H9 (cell line): ENCODE measurements around the gene PRTG. TPM values are rescaled to one million over a fixed set of nuclear protein-coding genes. Genes with fewer than 3 reads are reported as not detected.
"Not testable (repeated sequence)": the region's sequence is repeated elsewhere in the genome, so short reads cannot be mapped to it uniquely, and the experiment has no call there.

Experiments used
- DNase-seq: peaks from one replicate; pipeline ENCODE4 v3.0.0-alpha.2; 2017
- H2AFZ ChIP-seq: one replicate; pipeline ENCODE4 v1.6.1; 2013; ENCODE audit warnings: mild to moderate bottlenecking, low read length, control low read depth, moderate library complexity
- H2AK5ac ChIP-seq: 2 replicates; pipeline ENCODE4 v1.6.1; 2013; ENCODE audit warnings: low read length, control low read depth, mixed read lengths; ENCODE audit not compliant: insufficient read length
- H2BK120ac ChIP-seq: one replicate; pipeline ENCODE4 v1.6.1; 2013; ENCODE audit warnings: low read depth, mild to moderate bottlenecking, low read length, control low read depth, inconsistent platforms; ENCODE audit not compliant: poor library complexity, severe bottlenecking
- H2BK12ac ChIP-seq: 2 replicates; pipeline ENCODE4 v1.6.1; 2013; ENCODE audit warnings: low read length, control low read depth, mixed read lengths, low read depth; ENCODE audit not compliant: insufficient read length
- H2BK15ac ChIP-seq: 2 replicates; pipeline ENCODE4 v1.6.1; 2013; ENCODE audit warnings: low read depth, low read length, control low read depth
- H2BK20ac ChIP-seq: one replicate; pipeline ENCODE4 v1.6.1; 2013; ENCODE audit warnings: low read depth, mild to moderate bottlenecking, low read length, control low read depth, inconsistent platforms; ENCODE audit not compliant: poor library complexity, severe bottlenecking
- H2BK5ac ChIP-seq: 2 replicates; pipeline ENCODE4 v1.6.1; 2013; ENCODE audit warnings: low read length, control low read depth, mixed read lengths; ENCODE audit not compliant: insufficient read length
- H3K14ac ChIP-seq: 2 replicates; pipeline ENCODE4 v1.6.1; 2013; ENCODE audit warnings: low read length, control low read depth; ENCODE audit not compliant: insufficient read depth
- H3K18ac ChIP-seq: 2 replicates; pipeline ENCODE4 v1.6.1; 2013; ENCODE audit warnings: low read depth, mild to moderate bottlenecking, mixed read lengths, low read length, control low read depth; ENCODE audit not compliant: insufficient read length
- H3K23ac ChIP-seq: 2 replicates; pipeline ENCODE4 v1.6.1; 2013; ENCODE audit warnings: low read length, control low read depth, mixed read lengths, low read depth; ENCODE audit not compliant: insufficient read length
- H3K23me2 ChIP-seq: 2 replicates; pipeline ENCODE4 v1.6.1; 2013; ENCODE audit warnings: low read depth, mild to moderate bottlenecking, mixed read lengths, low read length, control low read depth; ENCODE audit not compliant: insufficient read length, poor library complexity, severe bottlenecking
- H3K27ac ChIP-seq: 2 replicates; pipeline ENCODE4 v1.5.1; 2013; ENCODE audit warnings: low read length, control low read depth, mixed read lengths, low read depth; ENCODE audit not compliant: insufficient read length
- H3K27me3 ChIP-seq: 2 replicates; pipeline ENCODE4 v1.6.1; 2013; ENCODE audit warnings: low read length, control low read depth, inconsistent platforms; ENCODE audit not compliant: insufficient read depth
- H3K4ac ChIP-seq: 2 replicates; pipeline ENCODE4 v1.6.1; 2013; ENCODE audit warnings: low read depth, mild to moderate bottlenecking, control low read depth, inconsistent platforms, low read length, moderate library complexity
- H3K4me1 ChIP-seq: 2 replicates; pipeline ENCODE4 v1.6.1; 2013; ENCODE audit warnings: low read length, control low read depth, inconsistent platforms; ENCODE audit not compliant: insufficient read depth
- H3K4me2 ChIP-seq: 2 replicates; pipeline ENCODE4 v1.6.1; 2013; ENCODE audit warnings: low read length, control low read depth, mixed read lengths; ENCODE audit not compliant: insufficient read length, insufficient read depth
- H3K56ac ChIP-seq: 2 replicates; pipeline ENCODE4 v1.6.1; 2013; ENCODE audit warnings: low read depth, mild to moderate bottlenecking, mixed read lengths, low read length, control low read depth; ENCODE audit not compliant: insufficient read length
- H3K79me1 ChIP-seq: 2 replicates; pipeline ENCODE4 v1.6.1; 2013; ENCODE audit warnings: low read depth, mild to moderate bottlenecking, moderate library complexity, low read length, control low read depth, inconsistent platforms; ENCODE audit not compliant: insufficient read depth, poor library complexity, severe bottlenecking
- H3K79me2 ChIP-seq: 2 replicates; pipeline ENCODE4 v1.6.1; 2013; ENCODE audit warnings: low read length, control low read depth, inconsistent platforms; ENCODE audit not compliant: insufficient read depth
- H3K9ac ChIP-seq: 2 replicates; pipeline ENCODE4 v1.6.1; 2013; ENCODE audit warnings: low read length, control low read depth, mixed read lengths; ENCODE audit not compliant: insufficient read length; ENCODE audit errors: extremely low read depth
- H3K9me3 ChIP-seq: one replicate; pipeline ENCODE4 v1.6.1; 2013; ENCODE audit warnings: low read depth, low read length, inconsistent platforms; ENCODE audit not compliant: control insufficient read depth
- H3T11ph ChIP-seq: one replicate; pipeline ENCODE4 v1.6.1; 2013; ENCODE audit warnings: mild to moderate bottlenecking, low read length, control low read depth, inconsistent platforms
- H4K20me1 ChIP-seq: one replicate; pipeline ENCODE4 v1.6.1; 2013; ENCODE audit not compliant: control insufficient read depth, insufficient read length, insufficient read depth
- H4K5ac ChIP-seq: 2 replicates; pipeline ENCODE4 v1.6.1; 2013; ENCODE audit warnings: low read depth, mild to moderate bottlenecking, mixed read lengths, low read length, control low read depth; ENCODE audit not compliant: insufficient read length
- H4K8ac ChIP-seq: replicated peaks from 2 replicates; pipeline ENCODE4 v1.6.1; 2013; ENCODE audit warnings: low read length, control low read depth, mixed read lengths, low read depth; ENCODE audit not compliant: insufficient read length
- H4K91ac ChIP-seq: 2 replicates; pipeline ENCODE4 v1.6.1; 2013; ENCODE audit warnings: low read depth, mild to moderate bottlenecking, moderate library complexity, mixed read lengths, low read length, control low read depth; ENCODE audit not compliant: insufficient read length
- H3K27ac Mint-ChIP-seq, 3 experiments: 2 replicates in 2 of 3; 3 replicates in 1 of 3; pipeline ENCODE4 v1.8.0; 2020 to 2021; ENCODE audit warnings: mixed read lengths in 3 of 3, mild to moderate bottlenecking in 1 of 3, moderate library complexity in 1 of 3
- H3K27me3 Mint-ChIP-seq: 2 replicates; pipeline ENCODE4 v1.8.0; 2021; ENCODE audit warnings: low read depth, mild to moderate bottlenecking, moderate library complexity, mixed read lengths
- H3K36me3 Mint-ChIP-seq, 3 experiments: 2 replicates in 2 of 3; 3 replicates in 1 of 3; pipeline ENCODE4 v1.8.0; 2020 to 2021; ENCODE audit warnings: low read depth in 3 of 3, mixed read lengths in 3 of 3; ENCODE audit not compliant: insufficient read depth in 1 of 3
- H3K4me1 Mint-ChIP-seq, 2 experiments: 2 replicates each; pipeline ENCODE4 v1.8.0; 2020; ENCODE audit warnings: mixed read lengths in 2 of 2
- H3K4me3 Mint-ChIP-seq, 2 experiments: 2 replicates in 1 of 2; 3 replicates in 1 of 2; pipeline ENCODE4 v1.8.0; 2020 to 2021; ENCODE audit warnings: mild to moderate bottlenecking in 2 of 2, mixed read lengths in 2 of 2, moderate library complexity in 1 of 2
- H3K9me3 Mint-ChIP-seq, 2 experiments: 2 replicates in 1 of 2; 3 replicates in 1 of 2; pipeline ENCODE4 v1.8.0; 2020; ENCODE audit warnings: mild to moderate bottlenecking in 2 of 2, mixed read lengths in 2 of 2, moderate library complexity in 1 of 2
- WGBS: extraction: QIAGEN DNeasy Blood & Tissue Kit; methylation state at CpG from one replicate; pipeline ENCODE4 v1.1.7; 2013; ENCODE audit warnings: missing lambda C conversion rate, low lambda C conversion rate, mixed read lengths; ENCODE audit not compliant: insufficient read length; ENCODE audit errors: extremely low coverage; 5-methylcytosine and 5-hydroxymethylcytosine counted together
- total RNA-seq: library from RNA; stranded (reverse); gene quantifications from 2 replicates; pipeline ENCODE4 v1.2.1, GENCODE V29; 2021
- TF ChIP-seq, protein P1 (sequence below): fragments of 200-600 bp; sonication (generic); conservative IDR thresholded peaks from 3 replicates; pipeline ENCODE4 v1.8.0; 2021; ENCODE audit warnings: antibody characterized with exemption, mild to moderate bottlenecking

The PRTG gene
- total RNA-seq, 1 experiment from 2014 or later, result 5.7 TPM

DNA sequence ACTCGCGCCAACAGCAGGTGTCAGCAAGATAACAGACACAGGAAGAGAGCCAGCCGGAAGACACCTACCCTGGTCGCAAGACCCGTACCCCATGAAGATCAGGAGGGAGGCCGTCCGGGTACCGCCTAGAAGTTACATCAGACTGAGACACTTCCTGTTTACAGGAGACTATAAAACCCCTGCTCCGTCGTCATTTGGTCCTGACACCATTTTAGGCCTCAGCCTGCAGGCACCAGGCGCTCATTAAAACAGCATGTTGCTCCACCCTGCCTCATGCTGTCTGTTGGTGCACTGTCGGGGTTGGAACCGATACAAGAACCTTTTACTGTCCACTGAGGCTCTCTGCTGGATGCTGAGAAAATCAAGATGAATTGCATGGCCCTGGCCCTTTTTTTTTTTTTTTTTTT, 15.6 kb upstream of the PRTG start:
- no peaks in the 10 kb centered on the region for H3K79me1 ChIP-seq
- H3T11ph ChIP-seq, result no peak overlapping the region
- peaks cover 7 to 8% of the 10 kb centered on the region in 2 experiments for H3K4me1 Mint-ChIP-seq
- H3K23me2 ChIP-seq, result no peaks in the 10 kb centered on the region
- no peak overlapping the region for H3K4me2 ChIP-seq
- no peak overlapping the region for H3K9ac ChIP-seq
- H4K8ac ChIP-seq, result no peak overlapping the region
- H2AFZ ChIP-seq, result no peak overlapping the region
- peaks cover 3% of the 10 kb centered on the region; the same call in 1 of the 2 replicates for H3K4me1 ChIP-seq
- H4K20me1 ChIP-seq, result no peaks in the 10 kb centered on the region
- no CpG with 5 or more reads among the region's 13 CpGs for WGBS
- no peaks in the 10 kb centered on the region for H3K36me3 Mint-ChIP-seq
- no peaks in the 10 kb centered on the region for H3K79me2 ChIP-seq
- no peak for DNase-seq
- no peak overlapping the region for H2BK5ac ChIP-seq
- no peak overlapping the region for H3K27ac Mint-ChIP-seq
- H3K27ac ChIP-seq, result no peak overlapping the region
- H2BK12ac ChIP-seq, result no peak overlapping the region
- no peaks in the 10 kb centered on the region for H3K9me3 ChIP-seq
- no peak overlapping the region for H2BK15ac ChIP-seq
- no peak overlapping the region for H2BK20ac ChIP-seq
- TF ChIP-seq, protein P1, sequence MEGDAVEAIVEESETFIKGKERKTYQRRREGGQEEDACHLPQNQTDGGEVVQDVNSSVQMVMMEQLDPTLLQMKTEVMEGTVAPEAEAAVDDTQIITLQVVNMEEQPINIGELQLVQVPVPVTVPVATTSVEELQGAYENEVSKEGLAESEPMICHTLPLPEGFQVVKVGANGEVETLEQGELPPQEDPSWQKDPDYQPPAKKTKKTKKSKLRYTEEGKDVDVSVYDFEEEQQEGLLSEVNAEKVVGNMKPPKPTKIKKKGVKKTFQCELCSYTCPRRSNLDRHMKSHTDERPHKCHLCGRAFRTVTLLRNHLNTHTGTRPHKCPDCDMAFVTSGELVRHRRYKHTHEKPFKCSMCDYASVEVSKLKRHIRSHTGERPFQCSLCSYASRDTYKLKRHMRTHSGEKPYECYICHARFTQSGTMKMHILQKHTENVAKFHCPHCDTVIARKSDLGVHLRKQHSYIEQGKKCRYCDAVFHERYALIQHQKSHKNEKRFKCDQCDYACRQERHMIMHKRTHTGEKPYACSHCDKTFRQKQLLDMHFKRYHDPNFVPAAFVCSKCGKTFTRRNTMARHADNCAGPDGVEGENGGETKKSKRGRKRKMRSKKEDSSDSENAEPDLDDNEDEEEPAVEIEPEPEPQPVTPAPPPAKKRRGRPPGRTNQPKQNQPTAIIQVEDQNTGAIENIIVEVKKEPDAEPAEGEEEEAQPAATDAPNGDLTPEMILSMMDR, result no peak
- H3K14ac ChIP-seq, result no peak overlapping the region
- H2AK5ac ChIP-seq, result no peak overlapping the region
- H4K5ac ChIP-seq, result no peak overlapping the region
- H3K9me3 Mint-ChIP-seq, result no peaks in the 10 kb centered on the region
- H3K4me3 Mint-ChIP-seq, result no peak overlapping the region
- no peak overlapping the region for H3K56ac ChIP-seq
- no peak overlapping the region for H2BK120ac ChIP-seq
- H3K4ac ChIP-seq, result no peak overlapping the region
- no peak overlapping the region for H3K18ac ChIP-seq
- H4K91ac ChIP-seq, result no peak overlapping the region
- H3K27me3 ChIP-seq, result no peaks in the 10 kb centered on the region
- H3K27me3 Mint-ChIP-seq, result peaks cover 20% of the 10 kb centered on the region
- H3K23ac ChIP-seq, result no peak overlapping the region

- not testable (repeated sequence) for H2BK20ac ChIP-seq, H2BK15ac ChIP-seq, H3K9ac ChIP-seq, H3K27ac ChIP-seq, H3K4me1 ChIP-seq, H3K27ac Mint-ChIP-seq, H4K5ac ChIP-seq, H3K79me2 ChIP-seq, H2AK5ac ChIP-seq, H3K4me3 Mint-ChIP-seq, H3T11ph ChIP-seq, H3K9me3 Mint-ChIP-seq, H4K8ac ChIP-seq, DNase-seq, H2BK12ac ChIP-seq, H2BK120ac ChIP-seq, H3K4me2 ChIP-seq, H3K36me3 Mint-ChIP-seq, H3K27me3 ChIP-seq, H3K4ac ChIP-seq, H2BK5ac ChIP-seq, H3K56ac ChIP-seq, H3K18ac ChIP-seq, H3K14ac ChIP-seq, H4K20me1 ChIP-seq, H2AFZ ChIP-seq, H4K91ac ChIP-seq, H3K23me2 ChIP-seq, H3K23ac ChIP-seq, H3K79me1 ChIP-seq, H3K9me3 ChIP-seq
- Mint-ChIP-seq H3K27me3 (peaks cover 64% of the 10 kb centered on the region), H3K4me1 (peaks cover 7 to 11% of the 10 kb centered on the region in 2 experiments)
- WGBS, result no CpG with 5 or more reads among the region's 5 CpGs
Observed at GRCh38 chr15:55753433-55753832, 10.5 kb upstream of the PRTG start.
